ENCODE results near the gene RHOBTB1. TPM values are rescaled to one million over a fixed set of nuclear protein-coding genes. Genes with fewer than 3 reads are reported as not detected.

RHOBTB1 gene
- total and polyA plus RNA-seq, 4 donors: 2.7 to 11.8 (median 4.9) TPM

GRCh38 chr10:60893231-60893630 is 50.8 kb downstream of the RHOBTB1 start (continued):
- TF ChIP-seq NR2F2 (IDR thresholded peaks at IDR 0.05) (no peak), YY1 (IDR thresholded peaks at IDR 0.05) (no peak)

- Histone ChIP-seq H3K27me3 (ENCODE audit: control insufficient read depth in 4 of 4, insufficient read depth in 4 of 4, low read length in 3 of 4) (no peaks in the 10 kb centered on the region), H3K4me3 (ENCODE audit: low read depth in 1 of 3, low read length in 3 of 3) (no peak overlapping the region), H3K27ac (ENCODE audit: low read depth in 1 of 2, low read length in 2 of 2) (no peak overlapping the region), H3K9me3 (ENCODE audit: control insufficient read depth in 4 of 4, low read length in 3 of 4) (no peaks in the 10 kb centered on the region), H3K36me3 (ENCODE audit: control insufficient read depth in 4 of 4, insufficient read depth in 3 of 4, low read depth in 1 of 4, low read length in 3 of 4) (no peaks in the 10 kb centered on the region), H3K9ac (ENCODE audit: low read depth in 1 of 2, low read length in 2 of 2) (no peak overlapping the region), H3K4me1 (ENCODE audit: control insufficient read depth in 4 of 4, insufficient read depth in 4 of 4, low read length in 3 of 4) (no peaks in the 10 kb centered on the region)
- TF ChIP-seq HNF4A (conservative IDR thresholded peaks at IDR 0.05) (no peak), MAX (IDR thresholded peaks at IDR 0.05) (no peak), HNF4G (IDR thresholded peaks at IDR 0.05) (no peak), GABPA (IDR thresholded peaks at IDR 0.05 in 1 of 2, conservative IDR thresholded peaks at IDR 0.05 in 1 of 2) (no peak), JUND (IDR thresholded peaks at IDR 0.05) (no peak), ZBTB33 (IDR thresholded peaks at IDR 0.05) (no peak), FOXA2 (IDR thresholded peaks at IDR 0.05) (no peak), TAF1 (conservative IDR thresholded peaks at IDR 0.05) (no peak), FOXA1 (IDR thresholded peaks at IDR 0.05) (no peak), EGR1 (IDR thresholded peaks at IDR 0.05; ENCODE audit: low read depth in 2 of 2) (no peak), NR2F2 (IDR thresholded peaks at IDR 0.05) (no peak), YY1 (IDR thresholded peaks at IDR 0.05) (no peak), RXRA (IDR thresholded peaks at IDR 0.05) (no peak), SP1 (IDR thresholded peaks at IDR 0.05) (no peak), RAD21 (IDR thresholded peaks at IDR 0.05) (no peak)
- TF ChIP-seq, protein P1, sequence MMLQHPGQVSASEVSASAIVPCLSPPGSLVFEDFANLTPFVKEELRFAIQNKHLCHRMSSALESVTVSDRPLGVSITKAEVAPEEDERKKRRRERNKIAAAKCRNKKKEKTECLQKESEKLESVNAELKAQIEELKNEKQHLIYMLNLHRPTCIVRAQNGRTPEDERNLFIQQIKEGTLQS (IDR thresholded peaks at IDR 0.05): no peak
- TF ChIP-seq, protein P2, sequence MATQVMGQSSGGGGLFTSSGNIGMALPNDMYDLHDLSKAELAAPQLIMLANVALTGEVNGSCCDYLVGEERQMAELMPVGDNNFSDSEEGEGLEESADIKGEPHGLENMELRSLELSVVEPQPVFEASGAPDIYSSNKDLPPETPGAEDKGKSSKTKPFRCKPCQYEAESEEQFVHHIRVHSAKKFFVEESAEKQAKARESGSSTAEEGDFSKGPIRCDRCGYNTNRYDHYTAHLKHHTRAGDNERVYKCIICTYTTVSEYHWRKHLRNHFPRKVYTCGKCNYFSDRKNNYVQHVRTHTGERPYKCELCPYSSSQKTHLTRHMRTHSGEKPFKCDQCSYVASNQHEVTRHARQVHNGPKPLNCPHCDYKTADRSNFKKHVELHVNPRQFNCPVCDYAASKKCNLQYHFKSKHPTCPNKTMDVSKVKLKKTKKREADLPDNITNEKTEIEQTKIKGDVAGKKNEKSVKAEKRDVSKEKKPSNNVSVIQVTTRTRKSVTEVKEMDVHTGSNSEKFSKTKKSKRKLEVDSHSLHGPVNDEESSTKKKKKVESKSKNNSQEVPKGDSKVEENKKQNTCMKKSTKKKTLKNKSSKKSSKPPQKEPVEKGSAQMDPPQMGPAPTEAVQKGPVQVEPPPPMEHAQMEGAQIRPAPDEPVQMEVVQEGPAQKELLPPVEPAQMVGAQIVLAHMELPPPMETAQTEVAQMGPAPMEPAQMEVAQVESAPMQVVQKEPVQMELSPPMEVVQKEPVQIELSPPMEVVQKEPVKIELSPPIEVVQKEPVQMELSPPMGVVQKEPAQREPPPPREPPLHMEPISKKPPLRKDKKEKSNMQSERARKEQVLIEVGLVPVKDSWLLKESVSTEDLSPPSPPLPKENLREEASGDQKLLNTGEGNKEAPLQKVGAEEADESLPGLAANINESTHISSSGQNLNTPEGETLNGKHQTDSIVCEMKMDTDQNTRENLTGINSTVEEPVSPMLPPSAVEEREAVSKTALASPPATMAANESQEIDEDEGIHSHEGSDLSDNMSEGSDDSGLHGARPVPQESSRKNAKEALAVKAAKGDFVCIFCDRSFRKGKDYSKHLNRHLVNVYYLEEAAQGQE (IDR thresholded peaks at IDR 0.05): no peak
- TF ChIP-seq, protein P3, sequence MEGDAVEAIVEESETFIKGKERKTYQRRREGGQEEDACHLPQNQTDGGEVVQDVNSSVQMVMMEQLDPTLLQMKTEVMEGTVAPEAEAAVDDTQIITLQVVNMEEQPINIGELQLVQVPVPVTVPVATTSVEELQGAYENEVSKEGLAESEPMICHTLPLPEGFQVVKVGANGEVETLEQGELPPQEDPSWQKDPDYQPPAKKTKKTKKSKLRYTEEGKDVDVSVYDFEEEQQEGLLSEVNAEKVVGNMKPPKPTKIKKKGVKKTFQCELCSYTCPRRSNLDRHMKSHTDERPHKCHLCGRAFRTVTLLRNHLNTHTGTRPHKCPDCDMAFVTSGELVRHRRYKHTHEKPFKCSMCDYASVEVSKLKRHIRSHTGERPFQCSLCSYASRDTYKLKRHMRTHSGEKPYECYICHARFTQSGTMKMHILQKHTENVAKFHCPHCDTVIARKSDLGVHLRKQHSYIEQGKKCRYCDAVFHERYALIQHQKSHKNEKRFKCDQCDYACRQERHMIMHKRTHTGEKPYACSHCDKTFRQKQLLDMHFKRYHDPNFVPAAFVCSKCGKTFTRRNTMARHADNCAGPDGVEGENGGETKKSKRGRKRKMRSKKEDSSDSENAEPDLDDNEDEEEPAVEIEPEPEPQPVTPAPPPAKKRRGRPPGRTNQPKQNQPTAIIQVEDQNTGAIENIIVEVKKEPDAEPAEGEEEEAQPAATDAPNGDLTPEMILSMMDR (IDR thresholded peaks at IDR 0.05; ENCODE audit: low read depth, low read length, missing input control): no peak
- 90% methylated on average over 8 of the region's 8 CpGs for WGBS
- DNase-seq (ENCODE audit: low spot score): no peak
Observed at GRCh38 chr10:60892571-60892970, 51.4 kb downstream of the RHOBTB1 start.

Data from liver (tissue), 9 donors.